ENCODE data around the gene PTPRN2. TPM values are rescaled to one million over a fixed set of nuclear protein-coding genes. Genes with fewer than 3 reads are reported as not detected.
"Not testable (repeated sequence)": the region's sequence is repeated elsewhere in the genome, so short reads cannot be mapped to it uniquely, and the experiment has no call there.

Gene PTPRN2
- polyA plus RNA-seq, 1 donor from 2014 or later, result 1.6 TPM

GRCh38 chr7:158313931-158314330 lies 273.7 kb downstream of the PTPRN2 start:
- Mint-ChIP-seq H3K36me3 (peaks cover 2% of the 10 kb centered on the region), H3K9me3 (peaks cover 3 to 17% (median 7%) of the 10 kb centered on the region in 3 donors), H3K4me1 (no peaks in the 10 kb centered on the region), H3K27me3 (peaks cover 3% of the 10 kb centered on the region), H3K4me3 (no peak overlapping the region), H3K27ac (no peak overlapping the region)

- peaks cover 3% of the 10 kb centered on the region for H3K27me3 Mint-ChIP-seq
- no peaks in the 10 kb centered on the region for H3K4me1 Mint-ChIP-seq
- peaks cover 3 to 23% (median 12%) of the 10 kb centered on the region in 3 donors for H3K9me3 Mint-ChIP-seq
- H3K27ac Mint-ChIP-seq, result no peak overlapping the region
- peaks cover 2% of the 10 kb centered on the region for H3K36me3 Mint-ChIP-seq
- H3K4me3 Mint-ChIP-seq, result no peak overlapping the region
These were observed 274.8 kb downstream of the PTPRN2 start for GRCh38 chr7:158312789-158313188.

- H3K4me1 Mint-ChIP-seq, result no peaks in the 10 kb centered on the region
- H3K9me3 Mint-ChIP-seq, result peaks cover 3 to 28% (median 15%) of the 10 kb centered on the region in 3 donors
- H3K4me3 Mint-ChIP-seq, result no peak overlapping the region
- H3K36me3 Mint-ChIP-seq, result peaks cover 2% of the 10 kb centered on the region
- H3K27ac Mint-ChIP-seq, result no peak overlapping the region
- peaks cover 1% of the 10 kb centered on the region for H3K27me3 Mint-ChIP-seq
These were observed 275.8 kb downstream of the PTPRN2 start for GRCh38 chr7:158311791-158312190.

DNA sequence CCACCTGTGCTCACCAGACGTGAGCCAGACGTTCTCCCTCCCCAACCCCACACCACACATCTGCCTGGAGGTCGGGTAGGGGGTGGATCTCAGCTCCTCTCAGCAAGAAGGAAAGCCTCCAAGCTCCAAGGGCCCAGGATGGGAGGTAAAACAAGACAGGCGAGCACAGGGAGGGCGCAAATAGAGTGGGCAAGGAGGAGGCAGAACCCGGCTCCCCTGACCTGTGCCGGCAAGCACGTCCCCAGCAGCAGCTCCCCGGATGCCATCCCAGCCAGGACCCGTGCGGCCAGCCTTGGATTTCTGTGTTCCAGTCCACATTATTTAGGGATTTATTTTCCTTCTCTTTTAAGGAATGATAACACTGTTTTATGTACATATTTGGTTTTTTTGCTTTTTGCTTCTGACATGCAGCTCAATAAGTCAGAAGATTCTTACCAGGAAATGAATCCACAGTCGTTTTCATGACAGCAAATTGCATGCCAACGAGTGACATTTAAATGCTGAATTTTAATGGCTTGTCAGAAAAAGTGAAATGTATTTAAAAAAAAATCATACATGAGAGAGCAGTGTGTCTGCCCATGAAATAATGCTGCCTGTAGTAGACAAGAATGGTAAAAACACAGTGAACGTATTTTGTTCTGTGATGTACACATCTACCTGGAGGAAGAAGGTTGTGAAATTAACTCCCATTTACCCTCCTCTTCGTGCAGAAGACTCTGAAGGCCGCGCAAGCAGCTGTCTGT lies 276.5 kb downstream of the PTPRN2 start:
- peak overlapping the region in 1 of 4 donors; percentile 41 for H3K4me3 Mint-ChIP-seq
- no peak overlapping the region for H3K27ac Mint-ChIP-seq
- H3K9me3 Mint-ChIP-seq, result peaks cover 6 to 32% (median 17%) of the 10 kb centered on the region in 3 donors
- no peaks in the 10 kb centered on the region for H3K4me1 Mint-ChIP-seq
- H3K36me3 Mint-ChIP-seq, result peaks cover 2% of the 10 kb centered on the region
- H3K27me3 Mint-ChIP-seq, result peaks cover 1% of the 10 kb centered on the region

- Mint-ChIP-seq H3K36me3 (no peaks in the 10 kb centered on the region), H3K27ac (no peak overlapping the region), H3K9me3 (peaks cover 6 to 33% (median 17%) of the 10 kb centered on the region in 3 donors)
These were observed 277.5 kb downstream of the PTPRN2 start for GRCh38 chr7:158309868-158310763.

GRCh38 chr7:158308001-158308400 lies 279.6 kb downstream of the PTPRN2 start:
- no peak overlapping the region for H3K27ac Mint-ChIP-seq
- peaks cover 6 to 33% (median 15%) of the 10 kb centered on the region in 3 donors for H3K9me3 Mint-ChIP-seq
- H3K27me3 Mint-ChIP-seq, result no peaks in the 10 kb centered on the region
- H3K4me1 Mint-ChIP-seq, result no peaks in the 10 kb centered on the region
- no peaks in the 10 kb centered on the region for H3K36me3 Mint-ChIP-seq
- no peak overlapping the region for H3K4me3 Mint-ChIP-seq

More at GRCh38 chr7:158309868-158310763, 277.5 kb downstream of the PTPRN2 start:
- Mint-ChIP-seq H3K4me1 (no peaks in the 10 kb centered on the region), H3K4me3 (no peak overlapping the region), H3K27me3 (peaks cover 1% of the 10 kb centered on the region)

- H3K36me3 Mint-ChIP-seq, H3K4me1 Mint-ChIP-seq, H3K27ac Mint-ChIP-seq, H3K27me3 Mint-ChIP-seq: not testable (repeated sequence)
- Mint-ChIP-seq H3K9me3 (peaks cover 5 to 19% (median 10%) of the 10 kb centered on the region in 3 donors), H3K4me3 (peak overlapping the region in 1 of 4 donors; percentile 54)
These were observed 283.6 kb downstream of the PTPRN2 start for GRCh38 chr7:158304072-158304471.

DNA sequence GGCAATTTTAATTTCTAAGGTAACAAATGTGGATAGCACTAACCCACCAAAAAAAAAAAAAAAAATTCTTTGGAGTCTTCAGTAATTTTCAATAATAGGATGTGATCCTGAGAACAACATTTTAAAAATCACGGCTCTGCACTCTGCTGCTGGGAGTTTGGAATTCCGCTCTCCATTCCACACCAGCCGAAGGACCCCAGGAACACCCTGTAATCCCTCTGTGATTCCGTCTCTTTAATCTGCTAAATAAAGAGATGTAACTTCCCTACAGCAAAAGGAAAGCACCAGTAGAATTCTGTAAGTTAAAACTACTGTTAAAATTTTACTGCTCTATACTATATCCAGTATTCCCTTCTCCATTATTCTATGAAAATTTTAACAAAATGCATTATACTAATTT lies 284.5 kb downstream of the PTPRN2 start:
- Mint-ChIP-seq H3K27ac (no peak overlapping the region), H3K4me1 (no peaks in the 10 kb centered on the region), H3K36me3 (no peaks in the 10 kb centered on the region), H3K9me3 (peaks cover 5 to 17% (median 8%) of the 10 kb centered on the region in 3 donors), H3K4me3 (no peak overlapping the region), H3K27me3 (peaks cover 1% of the 10 kb centered on the region)

GRCh38 chr7:158302274-158303070 lies 285.2 kb downstream of the PTPRN2 start:
- Mint-ChIP-seq H3K27ac (no peak overlapping the region), H3K4me3 (no peak overlapping the region), H3K4me1 (no peaks in the 10 kb centered on the region), H3K9me3 (peaks cover 5 to 10% (median 5%) of the 10 kb centered on the region in 3 donors), H3K36me3 (no peaks in the 10 kb centered on the region), H3K27me3 (peaks cover 1% of the 10 kb centered on the region)

DNA sequence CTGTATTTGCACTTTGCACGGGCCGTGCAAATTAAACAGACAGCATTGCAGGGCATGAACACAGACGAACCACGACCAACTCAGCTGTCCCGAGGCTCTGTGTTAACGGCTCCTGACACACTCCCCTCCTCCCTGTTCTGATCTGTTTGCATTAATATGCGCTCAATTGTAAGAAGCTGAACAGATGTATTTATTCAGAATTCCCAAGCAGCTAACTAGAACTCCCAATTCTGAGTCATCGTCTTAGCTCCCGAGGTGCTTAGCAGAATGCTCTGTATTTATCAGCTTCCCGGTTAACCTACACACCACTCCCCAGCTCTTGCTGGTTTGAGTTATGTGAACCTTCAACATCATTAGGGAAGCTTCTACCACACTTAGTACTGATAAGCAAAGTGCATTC lies 286.4 kb downstream of the PTPRN2 start:
- Mint-ChIP-seq H3K4me1 (no peaks in the 10 kb centered on the region), H3K4me3 (no peak overlapping the region), H3K27ac (no peak overlapping the region), H3K9me3 (peaks cover 0 to 5% (median 2%) of the 10 kb centered on the region in 3 donors), H3K36me3 (no peaks in the 10 kb centered on the region), H3K27me3 (peaks cover 1% of the 10 kb centered on the region)

GRCh38 chr7:158300427-158300826 lies 287.2 kb downstream of the PTPRN2 start:
- Mint-ChIP-seq H3K9me3 (peaks cover 2 to 3% (median 3%) of the 10 kb centered on the region in 3 donors), H3K4me1 (no peaks in the 10 kb centered on the region), H3K4me3 (no peak overlapping the region), H3K27ac (no peak overlapping the region), H3K36me3 (no peaks in the 10 kb centered on the region), H3K27me3 (peaks cover 1% of the 10 kb centered on the region)

DNA sequence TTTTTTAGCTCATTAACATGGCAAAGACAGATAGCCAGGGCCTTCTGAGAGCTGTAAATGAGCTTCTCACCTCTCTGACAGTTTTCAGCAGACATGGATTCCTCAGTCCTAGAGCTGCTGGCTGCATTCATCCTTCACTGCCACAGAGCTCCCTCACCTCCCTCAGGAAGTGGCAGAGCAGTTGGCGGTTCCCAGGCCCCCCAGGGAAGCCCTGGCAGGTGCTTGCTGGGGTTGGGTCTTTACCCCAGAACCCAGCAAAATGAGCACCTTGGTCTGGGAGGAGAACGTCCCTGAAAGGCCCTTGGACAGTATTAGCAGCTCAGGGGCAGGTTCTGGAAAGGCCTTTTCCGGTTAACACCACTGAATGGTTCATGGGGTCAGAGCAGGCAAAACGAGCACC lies 288.0 kb downstream of the PTPRN2 start:
- H3K9me3 Mint-ChIP-seq, result peaks cover 2 to 3% (median 3%) of the 10 kb centered on the region in 3 donors
- H3K27ac Mint-ChIP-seq, result peak overlapping the region in 1 of 3 donors; percentile 39
- no peaks in the 10 kb centered on the region for H3K36me3 Mint-ChIP-seq
- H3K27me3 Mint-ChIP-seq, result peaks cover 1% of the 10 kb centered on the region
- no peak overlapping the region for H3K4me3 Mint-ChIP-seq
- H3K4me1 Mint-ChIP-seq, result no peaks in the 10 kb centered on the region

- no peak overlapping the region for H3K4me3 Mint-ChIP-seq
- no peaks in the 10 kb centered on the region for H3K4me1 Mint-ChIP-seq
- H3K27ac Mint-ChIP-seq, result no peak overlapping the region
- H3K27me3 Mint-ChIP-seq, result peaks cover 1% of the 10 kb centered on the region
- H3K9me3 Mint-ChIP-seq, result peaks cover under 1 to 3% (median 2%) of the 10 kb centered on the region in 3 donors
- no peaks in the 10 kb centered on the region for H3K36me3 Mint-ChIP-seq
These were observed 290.9 kb downstream of the PTPRN2 start for GRCh38 chr7:158296798-158297104.

DNA sequence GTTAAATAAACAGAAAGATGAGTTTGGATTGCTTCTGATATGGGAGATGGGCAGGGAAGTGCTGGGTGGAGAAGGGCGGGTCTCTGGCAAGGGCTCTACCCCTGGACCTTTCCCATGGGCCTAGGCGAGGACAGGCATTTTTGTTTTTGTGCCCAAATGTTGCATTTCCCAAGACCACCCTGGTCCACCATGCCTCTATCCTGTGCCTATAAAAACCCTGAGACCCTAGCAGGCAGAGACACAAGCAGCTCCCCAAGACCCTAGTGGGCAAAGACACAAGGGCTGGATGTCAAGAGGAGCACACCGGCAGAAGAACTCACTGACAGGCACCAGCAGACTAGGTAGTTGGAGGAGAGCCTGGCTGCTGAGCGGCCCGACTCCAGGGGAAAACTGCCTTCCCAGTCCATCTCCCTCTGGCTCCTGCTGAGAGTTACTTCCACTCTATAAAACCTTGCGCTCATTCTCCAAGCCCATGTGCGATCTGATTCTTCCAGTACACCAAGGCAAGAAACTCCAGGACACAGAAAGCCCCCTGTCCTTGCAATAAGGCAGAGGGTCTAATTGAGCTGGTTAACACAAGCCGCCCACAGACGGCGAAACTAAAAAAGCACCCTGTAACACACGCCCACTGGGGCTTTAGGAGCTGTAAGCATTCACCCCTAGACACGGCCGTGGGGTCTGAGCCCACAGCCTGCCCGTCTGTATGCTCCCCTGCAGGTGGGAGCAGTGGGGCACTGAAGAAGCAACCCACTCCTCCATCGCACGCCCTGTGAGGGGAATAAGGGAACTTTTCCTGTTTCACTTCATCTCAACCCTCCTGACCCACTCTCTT lies 291.4 kb downstream of the PTPRN2 start:
- peak overlapping the region in 1 of 3 donors; percentile 21 for H3K27ac Mint-ChIP-seq
- H3K9me3 Mint-ChIP-seq, result peaks cover 1 to 4% (median 3%) of the 10 kb centered on the region in 3 donors
- H3K4me3 Mint-ChIP-seq, result peak overlapping the region in 1 of 4 donors; percentile 44
- H3K36me3 Mint-ChIP-seq, result no peaks in the 10 kb centered on the region
- no peaks in the 10 kb centered on the region for H3K4me1 Mint-ChIP-seq
- peaks cover 1% of the 10 kb centered on the region for H3K27me3 Mint-ChIP-seq
